Lower leg skin (tissue), 4 donors: ENCODE measurements around the gene HPS4. TPM values are rescaled to one million over a fixed set of nuclear protein-coding genes. Genes with fewer than 3 reads are reported as not detected.
"Not testable (repeated sequence)": the region's sequence is repeated elsewhere in the genome, so short reads cannot be mapped to it uniquely, and the experiment has no call there.

ENCODE experiments used
- DNase-seq, 2 donors: peaks; one replicate each; pipeline ENCODE4 v3.0.0-alpha.2; 2019; ENCODE audit warnings: low spot score in 2 of 2
- H3K4me3 ChIP-seq: fragments of 200-600 bp; sonication (generic); 2 replicates; pipeline ENCODE4 v1.5.1; 2017; ENCODE audit warnings: mild to moderate bottlenecking, low read depth; ENCODE audit not compliant: poor library complexity, severe bottlenecking
- CTCF ChIP-seq, 3 donors: fragments of 450-650 bp; IDR thresholded peaks; one replicate each; pipeline ENCODE4 v1.5.1; 2016; ENCODE audit warnings: antibody characterized with exemption in 3 of 3, mild to moderate bottlenecking in 3 of 3, moderate library complexity in 2 of 3
- POLR2A ChIP-seq, 2 donors: fragments of 450-650 bp; IDR thresholded peaks; one replicate each; pipeline ENCODE4 v1.6.1; 2016 to 2017; ENCODE audit warnings: antibody characterized with exemption in 2 of 2, mild to moderate bottlenecking in 1 of 2, moderate library complexity in 1 of 2
- WGBS, 2 donors: methylation state at CpG; one replicate each; pipeline ENCODE4 v1.1.5; 2018; 5-methylcytosine and 5-hydroxymethylcytosine counted together
- intact Hi-C: fragments of 100-400 bp; cut with DNase I; formaldehyde crosslinking; loops from one replicate; pipeline ENCODE4 v1.15.0; 2023; ENCODE audit warnings: low total_unique reads
- total RNA-seq, 4 donors: library from RNA; depleted of rRNA; stranded (reverse); fragments of >200 nt; gene quantifications; one replicate each; pipeline ENCODE4 v1.1.0, GENCODE V29; 2016

Gene HPS4
- total RNA-seq, 4 donors from 2014 or later = 40.5 to 68.0 (median 47.5) TPM

- TF ChIP-seq CTCF (IDR thresholded peaks at IDR 0.05) (no peak), POLR2A (IDR thresholded peaks at IDR 0.05) (no peak)
- 45 to 58% methylated on average over 15 of the region's 15 CpGs for WGBS, 2 donors
- DNase-seq = peak in 1 of 2 donors; percentile 66
- H3K4me3 ChIP-seq = no peak overlapping the region
- intact Hi-C loops = no loop called here
These were observed 37.9 kb downstream of the HPS4 start for GRCh38 chr22:26445577-26446275.

- intact Hi-C loops = no loop called here
- TF ChIP-seq POLR2A (IDR thresholded peaks at IDR 0.05) = no peak
- TF ChIP-seq CTCF (IDR thresholded peaks at IDR 0.05) = no peak
- 92 to 93% methylated on average over 8 of the region's 8 CpGs for WGBS, 2 donors
- H3K4me3 ChIP-seq = no peak overlapping the region
- no peak for DNase-seq
These were observed 38.8 kb downstream of the HPS4 start for GRCh38 chr22:26444777-26445176.

- WGBS, 2 donors = 89 to 91% methylated on average over 16 of the region's 16 CpGs
- peak in 1 of 2 donors; percentile 72 for DNase-seq
These were observed 39.5 kb downstream of the HPS4 start for GRCh38 chr22:26443901-26444690.

GRCh38 chr22:26442086-26442756, 41.4 kb downstream of the HPS4 start:
- intact Hi-C loops = no loop called here
- no peak for DNase-seq
- TF ChIP-seq CTCF (IDR thresholded peaks at IDR 0.05) = no peak
- TF ChIP-seq POLR2A (IDR thresholded peaks at IDR 0.05) = no peak
- WGBS, 2 donors = 86 to 97% methylated on average over 4 of the region's 4 CpGs
- no peak overlapping the region for H3K4me3 ChIP-seq

More at GRCh38 chr22:26443901-26444690, 39.5 kb downstream of the HPS4 start:
- intact Hi-C loops = no loop called here
- H3K4me3 ChIP-seq = no peak overlapping the region
- TF ChIP-seq CTCF (IDR thresholded peaks at IDR 0.05) (no peak), POLR2A (IDR thresholded peaks at IDR 0.05) (no peak)

GRCh38 chr22:26439559-26439958, 44.0 kb downstream of the HPS4 start:
- intact Hi-C loops = no loop called here
- 75 to 76% methylated on average over 3 of the region's 3 CpGs for WGBS, 2 donors
- DNase-seq = no peak
- TF ChIP-seq CTCF (IDR thresholded peaks at IDR 0.05) (no peak), POLR2A (IDR thresholded peaks at IDR 0.05) (no peak)
- no peak overlapping the region for H3K4me3 ChIP-seq

GRCh38 chr22:26438776-26439175, 44.8 kb downstream of the HPS4 start:
- WGBS, 2 donors = 31 to 43% methylated on average over 3 of the region's 3 CpGs
- H3K4me3 ChIP-seq, DNase-seq, intact Hi-C loops: not testable (repeated sequence)
